Renal pelvis (tissue), 4 donors: ENCODE measurements around the gene PPP1R3C. TPM values are rescaled to one million over a fixed set of nuclear protein-coding genes. Genes with fewer than 3 reads are reported as not detected.

Source experiments
- DNase-seq: peaks from one replicate; pipeline ENCODE4 v3.0.0-alpha.2; 2013
- polyA plus RNA-seq, 3 donors: library from polyadenylated mRNA; unstranded; fragments of 120-200 nt; gene quantifications; one replicate each; pipeline ENCODE4 v1.2.1, GENCODE V29; 2013; ENCODE audit not compliant: insufficient read length in 3 of 3

PPP1R3C gene
- polyA plus RNA-seq, 3 donors: 32.4 to 42.3 (median 36.3) TPM

GRCh38 chr10:91635401-91636400 is 2.8 kb upstream of the PPP1R3C start:
- peak; percentile 78 for DNase-seq

GRCh38 chr10:91634898-91635297 is 2.0 kb upstream of the PPP1R3C start:
- DNase-seq: no peak

- no peak for DNase-seq
Observed at GRCh38 chr10:91634246-91634645, 1.4 kb upstream of the PPP1R3C start.

- no peak for DNase-seq
Observed at GRCh38 chr10:91630625-91631024, 2.2 kb downstream of the PPP1R3C start.

- no peak for DNase-seq
Observed at GRCh38 chr10:91629715-91630549, 2.9 kb downstream of the PPP1R3C start.

GRCh38 chr10:91628383-91628782 is 4.5 kb downstream of the PPP1R3C start:
- DNase-seq: no peak

- no peak for DNase-seq
Observed at GRCh38 chr10:91627344-91628102, 5.3 kb downstream of the PPP1R3C start.

GRCh38 chr10:91626936-91627335 is 5.9 kb downstream of the PPP1R3C start:
- no peak for DNase-seq

GRCh38 chr10:91624633-91625032 is 8.2 kb downstream of the PPP1R3C start:
- no peak for DNase-seq

- no peak for DNase-seq
Observed at GRCh38 chr10:91622601-91623000, 10.3 kb downstream of the PPP1R3C start.

GRCh38 chr10:91621483-91622113 is 11.3 kb downstream of the PPP1R3C start:
- DNase-seq: no peak

- no peak for DNase-seq
Observed at GRCh38 chr10:91617072-91617609, 15.7 kb downstream of the PPP1R3C start.

- no peak for DNase-seq
Observed at GRCh38 chr10:91616137-91616536, 16.7 kb downstream of the PPP1R3C start.

- no peak for DNase-seq
Observed at GRCh38 chr10:91614225-91614624, 18.6 kb downstream of the PPP1R3C start.

- no peak for DNase-seq
Observed at GRCh38 chr10:91613411-91614187, 19.3 kb downstream of the PPP1R3C start.

- DNase-seq: no peak
Observed at GRCh38 chr10:91610919-91611318, 22.0 kb downstream of the PPP1R3C start.

GRCh38 chr10:91610444-91610843 is 22.4 kb downstream of the PPP1R3C start:
- DNase-seq: no peak

GRCh38 chr10:91607646-91608403 is 25.0 kb downstream of the PPP1R3C start:
- no peak for DNase-seq

GRCh38 chr10:91605968-91606367 is 26.9 kb downstream of the PPP1R3C start:
- DNase-seq: no peak
